ENCODE results near the gene MYH9. TPM values are rescaled to one million over a fixed set of nuclear protein-coding genes. Genes with fewer than 3 reads are reported as not detected.

The MYH9 gene
- total RNA-seq, 2 donors from 2014 or later = 125 to 229 TPM

DNA sequence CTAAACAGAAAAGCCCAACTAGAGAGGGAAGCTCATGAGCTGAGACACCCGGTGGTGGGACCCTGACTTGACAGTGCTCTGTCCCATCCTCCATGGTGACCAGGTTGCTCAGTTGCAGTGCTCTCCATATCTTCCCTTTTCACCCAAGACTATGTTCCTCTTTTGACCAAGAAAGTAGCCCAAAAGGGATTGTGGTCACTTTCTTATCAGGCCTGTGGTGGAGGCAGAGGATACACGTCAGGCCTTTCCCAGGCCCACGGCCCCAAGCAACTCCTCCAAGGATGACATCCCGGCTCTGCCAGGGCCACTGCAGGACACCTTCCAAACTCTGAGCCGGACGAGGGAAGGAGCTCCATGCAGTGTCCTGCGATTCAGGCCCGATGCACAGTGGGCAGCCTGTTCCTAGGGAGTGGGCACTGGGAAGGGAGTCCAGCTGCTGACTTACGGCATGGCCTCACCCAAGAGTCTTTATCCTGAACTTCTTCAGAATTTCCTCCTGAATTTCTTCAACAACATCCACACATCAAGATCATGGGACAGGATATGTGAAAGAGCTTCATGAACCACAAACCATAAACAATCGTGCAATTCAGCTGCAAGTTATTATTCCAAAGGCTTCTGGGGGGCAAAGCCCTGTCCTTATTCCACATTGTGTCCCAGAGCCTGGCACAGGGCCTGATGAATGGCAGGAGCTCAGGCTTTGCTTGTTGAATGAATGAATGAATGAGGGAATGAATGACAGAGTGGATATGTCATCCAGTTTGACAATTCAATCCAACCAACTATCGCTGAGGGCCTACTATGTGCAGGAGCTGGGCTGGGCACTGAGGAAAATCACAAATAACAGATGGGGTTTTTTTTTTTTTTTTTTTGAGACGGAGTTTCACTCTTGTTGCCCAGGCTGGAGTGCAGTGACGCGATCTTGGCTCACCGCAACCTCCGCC, 36.0 kb upstream of the MYH9 start:
- no peak overlapping the region for H3K27ac ChIP-seq
- no peak for DNase-seq (ENCODE audit: low spot score)
- TF ChIP-seq CTCF (IDR thresholded peaks at IDR 0.05) = no peak
- H3K27me3 ChIP-seq = no peaks in the 10 kb centered on the region
- H3K4me3 ChIP-seq = no peak overlapping the region
- H3K9me3 ChIP-seq = no peaks in the 10 kb centered on the region
- no peaks in the 10 kb centered on the region for H3K36me3 ChIP-seq
- peaks cover 0 to 28% of the 10 kb centered on the region in 2 donors for H3K4me1 ChIP-seq

DNA sequence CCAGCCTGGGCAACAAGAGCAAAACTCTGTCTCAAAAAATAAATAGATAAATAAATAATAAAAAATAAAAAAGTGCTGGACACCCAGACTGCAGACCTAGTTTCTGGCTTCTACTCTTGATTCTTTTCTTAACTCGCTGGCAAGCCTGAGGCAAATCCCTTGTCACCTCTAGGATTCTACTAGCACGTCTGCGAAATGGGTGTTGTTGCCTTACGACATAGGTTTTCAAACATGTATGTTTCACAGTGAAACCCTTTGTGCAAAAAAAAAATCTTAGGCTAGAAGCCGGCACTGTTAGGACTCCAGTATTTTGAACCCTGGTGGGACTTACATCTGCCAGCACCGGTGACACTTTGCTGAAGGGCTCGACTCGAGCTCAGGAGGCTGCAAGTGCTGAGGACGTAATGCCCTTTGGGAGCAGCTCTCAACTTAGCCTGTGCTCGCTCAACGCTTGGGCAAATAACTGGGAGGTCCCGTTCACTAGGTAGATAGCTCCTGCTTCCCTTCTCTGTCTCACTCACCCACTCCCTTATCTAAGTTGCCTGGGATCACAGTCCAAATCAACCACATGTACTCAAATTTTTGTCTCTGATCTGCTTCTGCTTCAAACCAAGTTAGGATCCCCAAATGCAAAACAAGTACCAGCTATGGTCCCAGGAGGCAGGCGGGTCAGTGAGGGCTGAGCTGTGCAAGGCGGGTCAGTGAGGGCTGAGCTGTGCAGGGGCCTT, 34.7 kb upstream of the MYH9 start:
- Histone ChIP-seq H3K36me3 (no peaks in the 10 kb centered on the region), H3K27me3 (no peaks in the 10 kb centered on the region), H3K9me3 (no peaks in the 10 kb centered on the region), H3K4me3 (no peak overlapping the region), H3K27ac (no peak overlapping the region), H3K4me1 (peaks cover 0 to 30% of the 10 kb centered on the region in 2 donors)
- DNase-seq (ENCODE audit: low spot score) = no peak
- no peak for TF ChIP-seq CTCF (IDR thresholded peaks at IDR 0.05)

GRCh38 chr22:36419912-36420882, 32.4 kb upstream of the MYH9 start:
- Histone ChIP-seq H3K27me3 (no peaks in the 10 kb centered on the region), H3K9me3 (no peaks in the 10 kb centered on the region), H3K4me1 (peaks cover 0 to 20% of the 10 kb centered on the region in 2 donors), H3K27ac (peak overlapping the region; percentile 76 to 81), H3K36me3 (no peaks in the 10 kb centered on the region), H3K4me3 (peak overlapping the region in 1 of 2 donors; percentile 19)
- TF ChIP-seq CTCF (IDR thresholded peaks at IDR 0.05) = no peak
- no peak for DNase-seq (ENCODE audit: low spot score)

- TF ChIP-seq CTCF (IDR thresholded peaks at IDR 0.05) = no peak
- DNase-seq (ENCODE audit: low spot score) = peak; percentile 62
- no peaks in the 10 kb centered on the region for H3K36me3 ChIP-seq
- H3K27ac ChIP-seq = peak overlapping the region; percentile 76 to 81
- H3K9me3 ChIP-seq = no peaks in the 10 kb centered on the region
- peaks cover 0 to 20% of the 10 kb centered on the region in 2 donors for H3K4me1 ChIP-seq
- H3K27me3 ChIP-seq = no peaks in the 10 kb centered on the region
- H3K4me3 ChIP-seq = peak overlapping the region; percentile 8 to 19
Observed at GRCh38 chr22:36419177-36419911, 31.6 kb upstream of the MYH9 start.

DNA sequence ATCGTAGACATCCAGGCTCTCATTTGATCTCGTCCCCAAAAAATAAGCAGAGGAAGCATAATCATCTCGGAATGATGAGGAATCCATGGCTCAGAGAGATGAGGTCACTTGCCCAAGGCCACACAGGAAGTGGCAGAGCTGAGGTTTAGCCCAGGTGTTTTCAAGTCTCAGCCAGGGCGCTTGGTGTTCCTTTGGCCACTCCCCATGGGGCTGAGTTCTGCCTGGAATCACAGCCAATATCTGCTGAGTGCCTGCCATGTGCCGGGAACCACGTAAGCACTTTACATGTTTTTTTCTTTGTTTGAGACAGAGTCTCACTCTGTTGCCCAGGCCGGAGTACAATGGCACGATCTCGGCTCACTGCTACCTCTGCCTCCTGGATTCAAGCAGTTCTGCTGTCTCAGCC, 29.5 kb upstream of the MYH9 start:
- Histone ChIP-seq H3K36me3 (no peaks in the 10 kb centered on the region), H3K27ac (no peak overlapping the region), H3K4me3 (no peak overlapping the region), H3K4me1 (peaks cover 0 to 20% of the 10 kb centered on the region in 2 donors), H3K9me3 (no peaks in the 10 kb centered on the region), H3K27me3 (no peaks in the 10 kb centered on the region)
- TF ChIP-seq CTCF (IDR thresholded peaks at IDR 0.05) = no peak
- DNase-seq (ENCODE audit: low spot score) = no peak

Data from right atrium auricular region (tissue), 2 donors.